Stomach (tissue), 9 donors: ENCODE results near the gene RECQL5. TPM values are rescaled to one million over a fixed set of nuclear protein-coding genes. Genes with fewer than 3 reads are reported as not detected.

Experiments
- DNase-seq, 2 donors: peaks; one replicate each; pipeline versions ENCODE4 v3.0.0 to v3.0.0-alpha.2; 2013 to 2019
- H3K27ac ChIP-seq, 5 donors: fragments of 200-600 bp in 4 of 5; sonication (generic) in 4 of 5; one replicate each; pipeline ENCODE4 v1.5.1; 2013 to 2019; ENCODE audit warnings: mild to moderate bottlenecking in 1 of 5, moderate library complexity in 1 of 5
- H3K27me3 ChIP-seq, 3 donors: fragments of 200-600 bp; sonication (generic); one replicate each; pipeline ENCODE4 v1.5.1; 2017 to 2019; ENCODE audit warnings: mixed run types in 1 of 3
- H3K36me3 ChIP-seq, 4 donors: fragments of 200-600 bp; sonication (generic); 1 replicate in 3 of 4; 2 replicates in 1 of 4; pipeline ENCODE4 v1.5.1; 2016 to 2019
- H3K4me1 ChIP-seq, 4 donors: fragments of 200-600 bp; sonication (generic); one replicate each; pipeline ENCODE4 v1.5.1; 2016 to 2019
- H3K4me3 ChIP-seq, 4 donors: fragments of 200-600 bp; sonication (generic) in 3 of 4; one replicate each; pipeline ENCODE4 v1.5.1; 2016 to 2019; ENCODE audit warnings: mild to moderate bottlenecking in 1 of 4
- H3K9me3 ChIP-seq, 4 donors: fragments of 200-600 bp; sonication (generic); one replicate each; pipeline ENCODE4 v1.5.1; 2016 to 2019
- CTCF ChIP-seq, 7 experiments: fragments of 450-650 bp in 4 of 7; fragments of 200-600 bp in 3 of 7; sonication (generic) in 3 of 7; IDR thresholded peaks; one replicate each; pipeline ENCODE4 v1.5.1; 2016 to 2019; ENCODE audit warnings: antibody characterized with exemption in 7 of 7, control low read depth in 2 of 7, mild to moderate bottlenecking in 1 of 7
- EP300 ChIP-seq: sonication (generic); formaldehyde crosslinking; IDR thresholded peaks from one replicate; pipeline ENCODE4 v1.6.1; 2017; ENCODE audit warnings: antibody characterized with exemption
- POLR2A ChIP-seq, 4 donors: fragments of 450-650 bp; IDR thresholded peaks; one replicate each; pipeline ENCODE4 v1.6.1; 2016; ENCODE audit warnings: antibody characterized with exemption in 4 of 4, control low read depth in 2 of 4, mild to moderate bottlenecking in 1 of 4, moderate library complexity in 1 of 4
- POLR2AphosphoS5 ChIP-seq, 3 donors: sonication (generic); formaldehyde crosslinking; IDR thresholded peaks; one replicate each; pipeline ENCODE4 v1.6.1; 2016; ENCODE audit warnings: antibody characterized with exemption in 3 of 3
- WGBS, 5 donors: extraction: QIAGEN DNeasy Blood & Tissue Kit in 3 of 5; methylation state at CpG; one replicate each; pipeline versions ENCODE4 v1.1.5 to v1.1.7; 2013 to 2018; 5-methylcytosine and 5-hydroxymethylcytosine counted together
- intact Hi-C: fragments of 100-400 bp; cut with DNase I; formaldehyde crosslinking; loops from one replicate; pipeline ENCODE4 v1.15.1; 2023; ENCODE audit warnings: low total_unique reads
- polyA plus RNA-seq, 3 donors: library from polyadenylated mRNA; stranded (reverse); fragments of 200-250 nt; gene quantifications; one replicate each; pipeline ENCODE4 v1.2.3, GENCODE V29; 2013
- total RNA-seq, 5 donors: library from RNA; depleted of rRNA; stranded (reverse); fragments of >200 nt; gene quantifications; one replicate each; pipeline versions ENCODE4 v1.1.0 to v1.2.3, GENCODE V29; 2014 to 2016
- donor health status: healthy with polysubstance abuse.
- donor health status: Bipolar disorder and iron deficiency.
- donor health status: healthy.

RECQL5 gene
- total and polyA plus RNA-seq, 8 donors: 21.4 to 229 (median 48.7) TPM

GRCh38 chr17:75622076-75622475 is 44.9 kb downstream of the RECQL5 start:
- TF ChIP-seq POLR2AphosphoS5 (IDR thresholded peaks at IDR 0.05): no peak
- TF ChIP-seq POLR2A (IDR thresholded peaks at IDR 0.05): no peak
- TF ChIP-seq EP300: no peak
- TF ChIP-seq CTCF (IDR thresholded peaks at IDR 0.05): no peak
- Histone ChIP-seq H3K27me3 (no peaks in the 10 kb centered on the region), H3K36me3 (peaks cover 14 to 100% (median 92%) of the 10 kb centered on the region in 4 donors), H3K27ac (no peak overlapping the region), H3K4me3 (no peak overlapping the region), H3K4me1 (no peaks in the 10 kb centered on the region), H3K9me3 (no peaks in the 10 kb centered on the region)
- intact Hi-C loops: no loop called here
- 82 to 89% (median 83%) methylated on average over 8 of the region's 8 CpGs for WGBS, 5 donors
- DNase-seq: no peak

GRCh38 chr17:75621489-75621888 is 45.5 kb downstream of the RECQL5 start:
- H3K4me3 ChIP-seq: no peak overlapping the region
- no peak for DNase-seq
- no peaks in the 10 kb centered on the region for H3K27me3 ChIP-seq
- peaks cover 16 to 100% (median 92%) of the 10 kb centered on the region in 4 donors for H3K36me3 ChIP-seq
- no peaks in the 10 kb centered on the region for H3K9me3 ChIP-seq
- no peak overlapping the region for H3K27ac ChIP-seq
- intact Hi-C loops: no loop called here
- WGBS, 5 donors: 73 to 97% (median 81%) methylated on average over 3 to 4 of the region's 4 CpGs
- no peaks in the 10 kb centered on the region for H3K4me1 ChIP-seq
- TF ChIP-seq EP300 (no peak), POLR2AphosphoS5 (IDR thresholded peaks at IDR 0.05) (no peak), CTCF (IDR thresholded peaks at IDR 0.05) (no peak), POLR2A (IDR thresholded peaks at IDR 0.05) (no peak)

GRCh38 chr17:75619506-75620431 is 47.2 kb downstream of the RECQL5 start:
- TF ChIP-seq POLR2AphosphoS5 (IDR thresholded peaks at IDR 0.05) (no peak), EP300 (no peak), CTCF (IDR thresholded peaks at IDR 0.05) (peak in 4 of 7 experiments; percentile 12 to 29 (median 18)), POLR2A (IDR thresholded peaks at IDR 0.05) (no peak)
- 48 to 86% (median 80%) methylated on average over 3 to 36 of the region's 36 CpGs for WGBS, 5 donors

GRCh38 chr17:75617675-75618074 is 49.3 kb downstream of the RECQL5 start:
- 86 to 95% (median 89%) methylated on average over 11 of the region's 11 CpGs for WGBS, 5 donors
- Histone ChIP-seq H3K27ac (no peak overlapping the region), H3K36me3 (peaks cover 14 to 100% (median 98%) of the 10 kb centered on the region in 4 donors), H3K4me1 (no peaks in the 10 kb centered on the region), H3K9me3 (no peaks in the 10 kb centered on the region), H3K27me3 (no peaks in the 10 kb centered on the region), H3K4me3 (no peak overlapping the region)
- TF ChIP-seq POLR2AphosphoS5 (IDR thresholded peaks at IDR 0.05): no peak
- no peak for TF ChIP-seq POLR2A (IDR thresholded peaks at IDR 0.05)
- no peak for TF ChIP-seq CTCF (IDR thresholded peaks at IDR 0.05)
- intact Hi-C loops: no loop called here
- no peak for DNase-seq

More at GRCh38 chr17:75619506-75620431, 47.2 kb downstream of the RECQL5 start:
- Histone ChIP-seq H3K9me3 (no peaks in the 10 kb centered on the region), H3K4me1 (no peaks in the 10 kb centered on the region), H3K27me3 (no peaks in the 10 kb centered on the region), H3K27ac (no peak overlapping the region), H3K4me3 (no peak overlapping the region), H3K36me3 (peaks cover 12 to 100% (median 92%) of the 10 kb centered on the region in 4 donors)
- intact Hi-C loops: no loop called here
- peak in 1 of 2 donors; percentile 58 for DNase-seq
